Endothelial cell of umbilical vein (primary cell): Measurements from ENCODE around the gene EEF1B2. TPM values are rescaled to one million over a fixed set of nuclear protein-coding genes. Genes with fewer than 3 reads are reported as not detected.

Experiments
- BruUV-seq: library from RNA; stranded (reverse); fragments of 400-500 nt; replicated peaks from 2 replicates; lab custom pipeline; 2021; lab: Mats Ljungman, UMichigan
- CTCF ChIA-PET: fragments of 300-600, 350-600 bp; sonication (Branson Sonifier 250); formaldehyde crosslinking; loops from one replicate; lab custom pipeline; 2021; ENCODE audit warnings: antibody characterized with exemption, inconsistent platforms; lab: Charles Lee
- POLR2A ChIA-PET: fragments of 300-600, 350-600 bp; sonication (Branson Sonifier 250); formaldehyde crosslinking; loops from one replicate; lab custom pipeline; 2021; ENCODE audit warnings: antibody characterized with exemption, inconsistent platforms; lab: Charles Lee
- DNase-seq: peaks from one replicate; pipeline ENCODE4 v3.0.0-alpha.2; 2011; ENCODE audit warnings: low read depth, low spot score
- FAIRE-seq: peaks from 2 replicates; lab custom pipeline; 2011; peaks lifted over from hg19 to GRCh38; lab: Jason Lieb, UNC
- H2AFZ ChIP-seq: 2 replicates; pipeline ENCODE4 v1.6.0; 2012; ENCODE audit warnings: low read depth, low read length, control low read depth, inconsistent platforms
- H3K27ac ChIP-seq: 2 replicates; pipeline ENCODE4 v1.5.1; 2011; ENCODE audit warnings: low read depth, mild to moderate bottlenecking, control low read depth, low read length, moderate library complexity; ENCODE audit not compliant: insufficient read depth
- H3K27me3 ChIP-seq, 2 experiments: 2 replicates each; pipeline versions ENCODE4 v1.6.0 to v1.6.1; 2011; ENCODE audit warnings: low read length in 2 of 2, mixed read lengths in 1 of 2; ENCODE audit not compliant: control insufficient read depth in 2 of 2, insufficient read depth in 2 of 2
- H3K36me3 ChIP-seq, 2 experiments: 2 replicates in 1 of 2; 3 replicates in 1 of 2; pipeline ENCODE4 v1.5.1; 2011; ENCODE audit warnings: low read length in 2 of 2, mild to moderate bottlenecking in 1 of 2, moderate library complexity in 1 of 2; ENCODE audit not compliant: control insufficient read depth in 2 of 2, insufficient read depth in 2 of 2; ENCODE audit errors: extremely low read depth in 1 of 2
- H3K4me1 ChIP-seq: 3 replicates; pipeline ENCODE4 v1.5.1; 2011; ENCODE audit warnings: mild to moderate bottlenecking, low read length; ENCODE audit not compliant: control insufficient read depth, insufficient read depth; ENCODE audit errors: extremely low read depth
- H3K4me2 ChIP-seq: 2 replicates; pipeline ENCODE4 v1.6.1; 2011; ENCODE audit warnings: low read length, control low read depth, mixed read lengths; ENCODE audit not compliant: insufficient read depth
- H3K4me3 ChIP-seq, 3 experiments: fragments of 200-600 bp in 1 of 3; sonication (generic), shearing (Covaris generic) in 1 of 3; replicated peaks in 1 of 3; 2 replicates each; pipeline ENCODE4 v1.5.1; 2011 to 2016; ENCODE audit warnings: control low read depth in 3 of 3, low read length in 3 of 3, mild to moderate bottlenecking in 2 of 3, inconsistent platforms in 1 of 3, low read depth in 1 of 3, moderate library complexity in 1 of 3; ENCODE audit not compliant: insufficient read depth in 1 of 3
- H3K79me2 ChIP-seq: 2 replicates; pipeline ENCODE4 v1.6.0; 2012; ENCODE audit warnings: low read length, inconsistent platforms; ENCODE audit not compliant: control insufficient read depth, insufficient read depth
- H3K9ac ChIP-seq: replicated peaks from 2 replicates; pipeline ENCODE3; 2011; ENCODE audit warnings: low read length, control low read depth; ENCODE audit not compliant: insufficient read depth; ENCODE audit errors: extremely low read depth
- H3K9me1 ChIP-seq: replicated peaks from 3 replicates; pipeline ENCODE4 v1.6.0; 2011; ENCODE audit warnings: mild to moderate bottlenecking, low read length; ENCODE audit not compliant: control insufficient read depth, insufficient read depth; ENCODE audit errors: extremely low read depth
- H3K9me3 ChIP-seq: replicated peaks from 2 replicates; pipeline ENCODE4 v1.5.1; 2012; ENCODE audit warnings: low read length, inconsistent platforms; ENCODE audit not compliant: control insufficient read depth, insufficient read depth
- H4K20me1 ChIP-seq: replicated peaks from 2 replicates; pipeline ENCODE3; 2011; ENCODE audit warnings: mild to moderate bottlenecking, low read length; ENCODE audit not compliant: control insufficient read depth, insufficient read depth; ENCODE audit errors: extremely low read depth
- CTCF ChIP-seq, 2 donors: IDR thresholded peaks; 1 replicate in 1 of 2; 2 replicates in 1 of 2; pipeline ENCODE4 v1.5.1; 2011; ENCODE audit warnings: low read length in 2 of 2, mild to moderate bottlenecking in 2 of 2, moderate library complexity in 2 of 2, control low read depth in 1 of 2, inconsistent platforms in 1 of 2, low read depth in 1 of 2; ENCODE audit not compliant: insufficient read depth in 1 of 2; ENCODE audit errors: extremely low read depth in 1 of 2
- EZH2 ChIP-seq: IDR thresholded peaks from 2 replicates; pipeline ENCODE4 v1.6.1; 2012; ENCODE audit warnings: borderline replicate concordance, low read depth, mild to moderate bottlenecking, moderate library complexity, low read length, inconsistent platforms; ENCODE audit not compliant: severe bottlenecking
- FOS ChIP-seq: IDR thresholded peaks from 2 replicates; pipeline ENCODE4 v1.6.1; 2011; ENCODE audit warnings: mild to moderate bottlenecking, low read length, moderate library complexity, borderline replicate concordance; ENCODE audit not compliant: insufficient read depth
- GATA2 ChIP-seq: IDR thresholded peaks from 2 replicates; pipeline ENCODE4 v1.7.0; 2011; ENCODE audit warnings: low read depth, mild to moderate bottlenecking, moderate library complexity, mixed read lengths, low read length; ENCODE audit not compliant: insufficient read length, insufficient read depth
- JUN ChIP-seq: IDR thresholded peaks from 2 replicates; pipeline ENCODE4 v1.6.1; 2011; ENCODE audit warnings: borderline replicate concordance, low read depth; ENCODE audit not compliant: insufficient read length, insufficient read depth
- MYC ChIP-seq: IDR thresholded peaks from one replicate; pipeline ENCODE4 v1.6.1; 2011; ENCODE audit warnings: mild to moderate bottlenecking, low read depth, low read length
- POLR2A ChIP-seq: IDR thresholded peaks from 2 replicates; pipeline ENCODE4 v1.6.1; 2012; ENCODE audit warnings: low read depth, mild to moderate bottlenecking, control low read depth, low read length
- POLR2AphosphoS5 ChIP-seq: IDR thresholded peaks from 2 replicates; pipeline ENCODE4 v1.6.1; 2012; ENCODE audit warnings: low read depth, mild to moderate bottlenecking, control low read depth, low read length, moderate library complexity; ENCODE audit not compliant: insufficient read depth
- dilution Hi-C: fragments of 300-500 bp; cut with MboI; formaldehyde crosslinking; loops from one replicate; pipeline ENCODE4 v1.15.0; 2019; ENCODE audit warnings: low sequenced_read_pairs; ENCODE audit not compliant: extremely low pct_ligation_motif_present
- intact Hi-C: fragments of 100-400 bp; cut with micrococcal nuclease; formaldehyde crosslinking; loops from one replicate; pipeline ENCODE4 v1.10.0; 2022
- polyA plus RNA-seq, 4 experiments: library from polyadenylated mRNA; depleted of rRNA in 3 of 4; stranded (reverse) in 3 of 4; unstranded in 1 of 4; fragments of >200 nt; gene quantifications; 2 replicates each; pipeline versions ENCODE4 v1.2.1 to v1.2.3, GENCODE V29; 2011 to 2012; ENCODE audit warnings: missing spikeins in 1 of 4
- total RNA-seq: library from RNA; stranded (reverse); gene quantifications from 2 replicates; pipeline ENCODE4 v1.2.3, GENCODE V29; 2021
- TF ChIP-seq, protein P1 (sequence below): IDR thresholded peaks from 2 replicates; pipeline ENCODE4 v1.6.1; 2011; ENCODE audit not compliant: insufficient read depth, insufficient read length

EEF1B2 gene
- total and polyA plus RNA-seq, 2 donors (not counting 3 experiments of a cell fraction or from before 2014, with no cell fraction given) = 454 to 576 TPM

GRCh38 chr2:206145665-206146064, 14.0 kb upstream of the EEF1B2 start:
- H3K9me1 ChIP-seq = no peaks in the 10 kb centered on the region
- H3K79me2 ChIP-seq = peaks cover 3% of the 10 kb centered on the region
- FAIRE-seq = no peak
- no peaks in the 10 kb centered on the region for H3K4me1 ChIP-seq
- CTCF ChIA-PET = interaction anchor here (1.1 kb wide), 1 partner anchor 8 kb away, joined by 3 read pairs; no protein-coding TSS in a partner anchor
- POLR2A ChIA-PET = no interaction called here
- H3K36me3 ChIP-seq = peaks cover 28 to 32% of the 10 kb centered on the region in 2 experiments
- DNase-seq = no peak
- H2AFZ ChIP-seq = no peak overlapping the region
- no peaks in the 10 kb centered on the region for H3K27me3 ChIP-seq
- TF ChIP-seq, protein P1, sequence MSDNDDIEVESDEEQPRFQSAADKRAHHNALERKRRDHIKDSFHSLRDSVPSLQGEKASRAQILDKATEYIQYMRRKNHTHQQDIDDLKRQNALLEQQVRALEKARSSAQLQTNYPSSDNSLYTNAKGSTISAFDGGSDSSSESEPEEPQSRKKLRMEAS = no peak
- TF ChIP-seq GATA2 = no peak
- no peak for TF ChIP-seq POLR2A
- TF ChIP-seq CTCF (IDR thresholded peaks at IDR 0.05; ENCODE audit: extremely low read depth in 1 of 2, insufficient read depth in 1 of 2, low read depth in 1 of 2, low read length in 2 of 2) = no peak
- no peak for TF ChIP-seq POLR2AphosphoS5
- no peak for TF ChIP-seq JUN
- no peak for TF ChIP-seq MYC
- TF ChIP-seq FOS = no peak
- TF ChIP-seq EZH2 = no peak
- no peak overlapping the region for H3K4me3 ChIP-seq
- dilution Hi-C loops (no loop called here), intact Hi-C loops (no loop called here)
- no peaks in the 10 kb centered on the region for H4K20me1 ChIP-seq
- H3K27ac ChIP-seq = no peak overlapping the region
- no peak overlapping the region for H3K9ac ChIP-seq
- H3K9me3 ChIP-seq = no peaks in the 10 kb centered on the region
- BruUV-seq = no TSS peak
- no peak overlapping the region for H3K4me2 ChIP-seq
